Measurements from ENCODE around the gene ZNF311.

Gene ZNF311

DNA sequence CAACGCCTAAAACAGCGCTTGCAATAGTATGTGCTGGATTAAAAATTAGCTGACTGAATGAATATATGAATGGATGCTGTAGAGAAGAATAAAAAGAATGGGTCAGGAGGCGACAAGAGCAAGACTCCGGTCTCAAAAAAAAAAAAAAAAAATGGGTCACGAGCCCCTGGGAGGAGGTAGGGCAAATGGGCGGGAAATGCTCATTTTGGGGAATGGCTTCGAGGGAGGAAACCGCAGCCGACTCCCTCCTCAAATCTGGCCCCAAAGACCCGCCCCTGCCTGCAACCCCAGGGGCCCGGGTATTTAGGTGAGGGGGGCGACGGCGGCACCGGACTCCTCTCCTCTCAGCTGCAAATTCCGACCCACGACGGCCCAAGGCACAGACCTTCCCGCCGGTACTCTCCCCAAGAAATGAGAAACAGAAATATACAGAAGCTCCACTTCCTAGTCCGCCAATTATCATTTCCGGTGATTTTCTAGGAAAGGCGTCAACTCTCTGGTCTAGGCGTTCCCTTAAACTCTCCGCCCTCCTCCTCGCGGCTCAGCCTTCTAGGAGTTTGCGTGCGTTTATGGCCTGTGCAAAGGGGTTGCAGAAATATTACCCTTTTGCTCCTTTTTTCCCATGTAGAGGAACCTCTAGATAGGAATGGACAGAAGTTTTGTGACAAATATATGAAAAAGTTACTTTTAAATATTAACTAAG lies at the start of gene ZNF311:
TSS of gene ZNF311 (minus strand) at position 133 of the 703 bp plus-strand sequence. CDS start 1,361 bp downstream, outside the sequence.
- POLR2A ChIA-PET (ENCODE audit: low non-redundant PET), result interaction anchor here (0.7 to 1.0 kb wide), 2 partner anchors 20 to 370 kb away, joined by 6 to 7 read pairs; partner anchors contain the start of gene OR12D3
- peak; percentile 80 for DNase-seq (ENCODE audit: low spot score)
- CTCF ChIA-PET, result no interaction called here
- TF ChIP-seq, protein P1, sequence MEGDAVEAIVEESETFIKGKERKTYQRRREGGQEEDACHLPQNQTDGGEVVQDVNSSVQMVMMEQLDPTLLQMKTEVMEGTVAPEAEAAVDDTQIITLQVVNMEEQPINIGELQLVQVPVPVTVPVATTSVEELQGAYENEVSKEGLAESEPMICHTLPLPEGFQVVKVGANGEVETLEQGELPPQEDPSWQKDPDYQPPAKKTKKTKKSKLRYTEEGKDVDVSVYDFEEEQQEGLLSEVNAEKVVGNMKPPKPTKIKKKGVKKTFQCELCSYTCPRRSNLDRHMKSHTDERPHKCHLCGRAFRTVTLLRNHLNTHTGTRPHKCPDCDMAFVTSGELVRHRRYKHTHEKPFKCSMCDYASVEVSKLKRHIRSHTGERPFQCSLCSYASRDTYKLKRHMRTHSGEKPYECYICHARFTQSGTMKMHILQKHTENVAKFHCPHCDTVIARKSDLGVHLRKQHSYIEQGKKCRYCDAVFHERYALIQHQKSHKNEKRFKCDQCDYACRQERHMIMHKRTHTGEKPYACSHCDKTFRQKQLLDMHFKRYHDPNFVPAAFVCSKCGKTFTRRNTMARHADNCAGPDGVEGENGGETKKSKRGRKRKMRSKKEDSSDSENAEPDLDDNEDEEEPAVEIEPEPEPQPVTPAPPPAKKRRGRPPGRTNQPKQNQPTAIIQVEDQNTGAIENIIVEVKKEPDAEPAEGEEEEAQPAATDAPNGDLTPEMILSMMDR (conservative IDR thresholded peaks at IDR 0.05; ENCODE audit: low read depth), result no peak
- H3K27ac ChIP-seq, result peak within 1 kb of the TSS; percentile 71

DNA sequence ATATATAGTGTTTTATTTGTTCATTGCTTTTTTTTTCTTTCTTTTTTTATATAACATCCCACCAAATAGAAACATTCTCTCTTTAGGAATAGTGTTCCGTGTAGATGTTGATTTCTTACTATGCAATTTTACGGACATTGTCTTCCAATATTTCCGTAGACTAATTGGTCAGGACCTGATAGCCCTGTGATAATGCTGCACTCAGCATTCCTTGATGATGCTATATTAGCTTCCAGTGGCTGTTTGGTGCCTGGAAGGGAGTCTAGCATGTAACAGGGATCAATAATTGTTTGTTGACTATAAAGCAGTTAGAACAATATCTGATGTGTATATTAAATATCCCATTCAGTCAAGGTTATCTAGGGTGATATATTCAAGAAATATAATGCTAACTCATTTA lies 46.6 kb upstream of the ZNF311 start:
- ChIA-PET POLR2A (ENCODE audit: low non-redundant PET) (no interaction called here), CTCF (no interaction called here)
- DNase-seq (ENCODE audit: low spot score), result no peak
- TF ChIP-seq, protein P1 (conservative IDR thresholded peaks at IDR 0.05; ENCODE audit: low read depth), result no peak
- no peak overlapping the region for H3K27ac ChIP-seq

DNA sequence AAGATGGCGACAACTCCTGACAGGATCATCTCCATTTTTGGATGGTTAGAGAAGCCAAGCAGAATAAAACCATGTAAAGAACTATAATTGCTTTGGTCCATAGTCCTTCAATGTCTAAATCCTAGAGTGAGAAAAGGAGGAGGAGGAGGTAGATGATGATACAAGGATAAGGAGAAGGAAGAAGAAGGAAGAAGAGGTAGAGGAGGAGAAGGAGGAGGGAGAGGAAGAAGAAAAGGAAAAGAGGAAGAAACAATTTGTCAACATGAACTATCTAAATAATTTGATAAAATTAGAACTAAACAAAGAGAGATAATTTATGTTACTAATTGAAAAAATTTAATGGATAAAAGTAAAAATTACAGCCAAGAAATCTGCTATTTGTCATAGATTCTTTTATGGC lies 40.0 kb upstream of the ZNF311 start, which contains the start of gene OR2W1:
TSS of gene OR2W1 (minus strand) at position 101 of the 400 bp plus-strand sequence. CDS start at position 101, 0 bp downstream.
- no peak within 1 kb of the TSS for H3K27ac ChIP-seq
- CTCF ChIA-PET, result no interaction called here
- POLR2A ChIA-PET (ENCODE audit: low non-redundant PET), result no interaction called here
- DNase-seq (ENCODE audit: low spot score), result no peak
- TF ChIP-seq, protein P1 (conservative IDR thresholded peaks at IDR 0.05; ENCODE audit: low read depth), result no peak

DNA sequence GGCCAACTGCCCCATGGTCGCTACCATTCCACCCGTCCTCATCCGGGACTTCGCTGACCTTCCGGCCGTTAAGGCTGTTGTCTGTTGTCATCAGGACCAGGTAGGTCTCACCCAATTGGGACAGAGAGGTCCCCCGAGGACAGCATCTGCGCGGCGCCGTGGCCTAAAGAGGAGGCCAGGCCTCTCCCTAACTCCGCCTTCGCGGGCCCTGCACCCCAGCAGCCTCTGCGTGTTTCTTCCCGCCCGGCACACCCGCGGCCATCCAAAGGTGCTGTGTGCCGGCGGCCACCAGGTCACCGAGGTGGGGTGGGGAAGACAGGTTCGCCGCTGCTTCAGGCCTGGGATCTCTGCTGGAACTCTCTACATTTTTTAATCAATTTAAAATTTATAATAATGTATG lies 30.8 kb upstream of the ZNF311 start:
- H3K27ac ChIP-seq, result no peak overlapping the region
- POLR2A ChIA-PET (ENCODE audit: low non-redundant PET), result no interaction called here
- TF ChIP-seq, protein P1 (conservative IDR thresholded peaks at IDR 0.05; ENCODE audit: low read depth), result no peak
- no peak for DNase-seq (ENCODE audit: low spot score)
- CTCF ChIA-PET, result no interaction called here

DNA sequence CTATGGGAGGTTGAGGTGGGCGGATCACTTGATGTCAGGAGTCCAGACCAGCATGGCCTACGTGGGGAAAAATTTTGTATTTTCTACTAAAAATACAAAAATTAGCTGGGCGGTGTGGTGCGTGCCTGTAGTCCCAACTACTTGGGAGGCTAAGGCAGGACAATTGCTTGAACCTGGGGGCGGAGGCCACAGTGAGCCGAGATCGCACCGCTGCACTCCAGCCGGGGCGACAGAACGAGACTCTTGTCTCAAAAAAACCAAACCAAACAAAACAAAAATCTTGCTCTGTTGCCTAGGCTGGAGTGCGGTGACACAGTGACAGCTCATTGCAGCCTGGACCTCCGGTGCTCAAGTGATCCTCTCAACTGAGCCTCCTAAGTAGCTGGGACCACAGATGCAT lies 23.7 kb upstream of the ZNF311 start:
- CTCF ChIA-PET, result no interaction called here
- no peak for DNase-seq (ENCODE audit: low spot score)
- POLR2A ChIA-PET (ENCODE audit: low non-redundant PET), result no interaction called here
- TF ChIP-seq, protein P1 (conservative IDR thresholded peaks at IDR 0.05; ENCODE audit: low read depth), result no peak
- no peak overlapping the region for H3K27ac ChIP-seq

DNA sequence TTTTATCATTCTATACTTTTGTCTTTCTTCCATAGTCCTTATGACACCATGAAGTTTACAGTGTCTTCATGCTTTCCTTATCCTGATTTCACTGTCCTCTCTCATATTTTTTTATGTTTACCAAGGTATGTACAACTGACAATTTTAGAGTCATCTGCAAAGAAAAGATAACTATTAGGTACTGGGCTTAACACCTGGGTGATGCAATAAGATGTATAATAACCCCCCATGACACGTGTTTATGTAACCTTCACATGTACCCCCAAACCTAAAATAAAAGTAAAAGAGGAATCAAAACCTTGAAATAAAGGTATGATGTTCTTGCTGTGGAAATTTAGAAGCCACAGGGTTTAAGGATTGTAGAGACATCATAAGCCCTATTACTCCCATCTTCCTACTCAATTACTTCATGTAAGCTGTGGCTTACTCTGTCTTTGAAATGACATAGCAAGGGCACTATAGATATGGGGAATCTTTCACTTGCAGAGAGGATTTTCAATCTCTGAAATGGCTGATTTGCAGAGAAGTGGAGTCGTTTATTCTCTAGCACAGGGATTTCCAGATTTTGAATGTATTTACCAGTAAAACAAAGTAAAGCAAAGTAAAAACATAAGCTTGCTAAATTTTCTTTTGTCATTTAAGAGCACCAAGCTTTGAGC lies 20.9 kb upstream of the ZNF311 start:
- DNase-seq (ENCODE audit: low spot score), result no peak
- TF ChIP-seq, protein P1 (conservative IDR thresholded peaks at IDR 0.05; ENCODE audit: low read depth), result no peak
- POLR2A ChIA-PET (ENCODE audit: low non-redundant PET), result no interaction called here
- CTCF ChIA-PET, result no interaction called here
- no peak overlapping the region for H3K27ac ChIP-seq

Data from RWPE1 (cell line).